DOHH2 (cell line): ENCODE results near the gene PATL2.
"Not testable (repeated sequence)": the region's sequence is repeated elsewhere in the genome, so short reads cannot be mapped to it uniquely, and the experiment has no call there.

ENCODE experiments used
- CTCF ChIP-seq: fragments of 200-600 bp; sonication (generic); IDR thresholded peaks from one replicate; pipeline ENCODE4 v1.5.1; 2014; ENCODE audit warnings: antibody characterized with exemption, mild to moderate bottlenecking, low read depth, low read length; ENCODE audit not compliant: poor library complexity, severe bottlenecking
- EZH2phosphoT487 ChIP-seq: fragments of 200-600 bp; sonication (generic); IDR thresholded peaks from 2 replicates; pipeline ENCODE4 v1.6.1; 2017; ENCODE audit warnings: borderline replicate concordance, mild to moderate bottlenecking, antibody characterized with exemption, low read length, moderate library complexity, mixed read lengths

GRCh38 chr15:44728232-44728575, 17.1 kb upstream of the PATL2 start:
- TF ChIP-seq CTCF, EZH2phosphoT487: not testable (repeated sequence)
